Panc1 (cell line): ENCODE data around the gene SLC27A3. TPM values are rescaled to one million over a fixed set of nuclear protein-coding genes. Genes with fewer than 3 reads are reported as not detected.

Source experiments
- ATAC-seq: fragments of 200-7000 bp; cut with Tn5 transposase; 2 replicates; pipeline ENCODE4 v1.9.1; 2020; ENCODE audit warnings: mild to moderate bottlenecking, moderate library complexity
- BruUV-seq: library from RNA; stranded (reverse); fragments of 400-500 nt; replicated peaks from 2 replicates; lab custom pipeline; 2021; lab: Mats Ljungman, UMichigan
- CTCF ChIA-PET: fragments of 300-600 bp; sonication (Branson Sonifier 250); formaldehyde crosslinking; loops from one replicate; lab custom pipeline; 2022; ENCODE audit warnings: antibody characterized with exemption; lab: Charles Lee
- POLR2A ChIA-PET: fragments of 300-600 bp; sonication (Branson Sonifier 250); formaldehyde crosslinking; loops from one replicate; lab custom pipeline; 2022; ENCODE audit warnings: antibody characterized with exemption; lab: Charles Lee
- DNase-seq: peaks from one replicate; pipeline ENCODE4 v3.0.0-alpha.2; 2010; ENCODE audit warnings: low read depth, low spot score
- H3K27ac ChIP-seq: 2 replicates; pipeline ENCODE4 v1.5.1; 2011; ENCODE audit warnings: mild to moderate bottlenecking, low read length, inconsistent platforms
- H3K27me3 ChIP-seq: fragments of 200-500 bp; sonication (Bioruptor generic); 2 replicates; pipeline ENCODE4 v1.6.0; 2014; ENCODE audit warnings: low read length, inconsistent platforms; ENCODE audit not compliant: control insufficient read depth, insufficient read depth
- H3K36me3 ChIP-seq: fragments of 200-500 bp; sonication (Bioruptor generic); 2 replicates; pipeline ENCODE4 v1.5.1; 2014; ENCODE audit warnings: inconsistent platforms, mild to moderate bottlenecking, low read length, moderate library complexity; ENCODE audit not compliant: control insufficient read depth, insufficient read depth
- H3K4me1 ChIP-seq: 2 replicates; pipeline ENCODE4 v1.5.1; 2011; ENCODE audit warnings: inconsistent platforms, mild to moderate bottlenecking, low read length, moderate library complexity; ENCODE audit not compliant: control insufficient read depth, insufficient read depth
- H3K4me3 ChIP-seq, 2 experiments: 2 replicates each; pipeline ENCODE4 v1.5.1; 2011 to 2012; ENCODE audit warnings: low read depth in 2 of 2, low read length in 2 of 2, mild to moderate bottlenecking in 2 of 2, inconsistent platforms in 1 of 2, moderate library complexity in 1 of 2
- H3K9me3 ChIP-seq: fragments of 200-500 bp; sonication (Bioruptor generic); 2 replicates; pipeline ENCODE4 v1.5.1; 2014; ENCODE audit warnings: low read depth, mild to moderate bottlenecking, inconsistent platforms, low read length, moderate library complexity; ENCODE audit not compliant: control insufficient read depth, insufficient read depth
- CTCF ChIP-seq: fragments of 450-650 bp; IDR thresholded peaks from 2 replicates; pipeline ENCODE4 v1.5.1; 2017; ENCODE audit warnings: mild to moderate bottlenecking
- POLR2AphosphoS5 ChIP-seq: IDR thresholded peaks from 2 replicates; pipeline ENCODE4 v1.6.1; 2012; ENCODE audit warnings: mild to moderate bottlenecking, low read depth, low read length, moderate library complexity
- SIN3A ChIP-seq: IDR thresholded peaks from 2 replicates; pipeline ENCODE4 v1.6.1; 2012; ENCODE audit warnings: low read depth, mild to moderate bottlenecking, low read length, moderate library complexity, borderline replicate concordance; ENCODE audit not compliant: insufficient read depth
- TCF7L2 ChIP-seq: IDR thresholded peaks from 2 replicates; pipeline ENCODE4 v1.6.1; 2011; ENCODE audit warnings: mild to moderate bottlenecking, low read depth, low read length, inconsistent platforms
- in situ Hi-C: cut with HindIII; loops from 2 replicates; pipeline ENCODE4 v1.10.0; 2016; ENCODE audit warnings: low sequenced_read_pairs, low pct_unique_long_range_greater_than_20kb
- intact Hi-C: fragments of 100-400 bp; cut with micrococcal nuclease; formaldehyde crosslinking; loops from one replicate; pipeline ENCODE4 v1.10.0; 2022; ENCODE audit not compliant: unreplicated experiment
- total RNA-seq: library from RNA; stranded (reverse); gene quantifications from one replicate; pipeline ENCODE4 v1.2.1, GENCODE V29; 2021; ENCODE audit not compliant: unreplicated experiment
- TF ChIP-seq, protein P1 (sequence below), 2 experiments: IDR thresholded peaks; 2 replicates each; pipeline ENCODE4 v1.6.1; 2011 to 2012; ENCODE audit warnings: low read depth in 2 of 2, control low read depth in 1 of 2, low read length in 1 of 2, mild to moderate bottlenecking in 1 of 2, moderate library complexity in 1 of 2; ENCODE audit not compliant: insufficient read depth in 1 of 2

Gene SLC27A3
- total RNA-seq, 1 experiment from 2014 or later, result 8.0 TPM

- intact Hi-C loops (no loop called here), in situ Hi-C loops (no loop called here)
- ATAC-seq (no peak), DNase-seq (no peak)
- CTCF ChIA-PET, result no interaction called here
- Histone ChIP-seq H3K4me3 (no peak overlapping the region), H3K27me3 (no peaks in the 10 kb centered on the region), H3K36me3 (peaks cover 13% of the 10 kb centered on the region), H3K9me3 (no peaks in the 10 kb centered on the region), H3K27ac (no peak overlapping the region), H3K4me1 (no peaks in the 10 kb centered on the region)
- no peak for TF ChIP-seq TCF7L2
- no peak for TF ChIP-seq CTCF
- TF ChIP-seq POLR2AphosphoS5, result no peak
- TF ChIP-seq SIN3A, result no peak
- TF ChIP-seq, protein P1, sequence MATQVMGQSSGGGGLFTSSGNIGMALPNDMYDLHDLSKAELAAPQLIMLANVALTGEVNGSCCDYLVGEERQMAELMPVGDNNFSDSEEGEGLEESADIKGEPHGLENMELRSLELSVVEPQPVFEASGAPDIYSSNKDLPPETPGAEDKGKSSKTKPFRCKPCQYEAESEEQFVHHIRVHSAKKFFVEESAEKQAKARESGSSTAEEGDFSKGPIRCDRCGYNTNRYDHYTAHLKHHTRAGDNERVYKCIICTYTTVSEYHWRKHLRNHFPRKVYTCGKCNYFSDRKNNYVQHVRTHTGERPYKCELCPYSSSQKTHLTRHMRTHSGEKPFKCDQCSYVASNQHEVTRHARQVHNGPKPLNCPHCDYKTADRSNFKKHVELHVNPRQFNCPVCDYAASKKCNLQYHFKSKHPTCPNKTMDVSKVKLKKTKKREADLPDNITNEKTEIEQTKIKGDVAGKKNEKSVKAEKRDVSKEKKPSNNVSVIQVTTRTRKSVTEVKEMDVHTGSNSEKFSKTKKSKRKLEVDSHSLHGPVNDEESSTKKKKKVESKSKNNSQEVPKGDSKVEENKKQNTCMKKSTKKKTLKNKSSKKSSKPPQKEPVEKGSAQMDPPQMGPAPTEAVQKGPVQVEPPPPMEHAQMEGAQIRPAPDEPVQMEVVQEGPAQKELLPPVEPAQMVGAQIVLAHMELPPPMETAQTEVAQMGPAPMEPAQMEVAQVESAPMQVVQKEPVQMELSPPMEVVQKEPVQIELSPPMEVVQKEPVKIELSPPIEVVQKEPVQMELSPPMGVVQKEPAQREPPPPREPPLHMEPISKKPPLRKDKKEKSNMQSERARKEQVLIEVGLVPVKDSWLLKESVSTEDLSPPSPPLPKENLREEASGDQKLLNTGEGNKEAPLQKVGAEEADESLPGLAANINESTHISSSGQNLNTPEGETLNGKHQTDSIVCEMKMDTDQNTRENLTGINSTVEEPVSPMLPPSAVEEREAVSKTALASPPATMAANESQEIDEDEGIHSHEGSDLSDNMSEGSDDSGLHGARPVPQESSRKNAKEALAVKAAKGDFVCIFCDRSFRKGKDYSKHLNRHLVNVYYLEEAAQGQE (IDR thresholded peaks at IDR 0.05; ENCODE audit: insufficient read depth in 1 of 2, low read depth in 2 of 2, low read length in 1 of 2), result no peak
- POLR2A ChIA-PET, result no interaction called here
- no TSS peak for BruUV-seq
Observed at GRCh38 chr1:153760440-153760839, 14.8 kb upstream of the SLC27A3 start.

DNA sequence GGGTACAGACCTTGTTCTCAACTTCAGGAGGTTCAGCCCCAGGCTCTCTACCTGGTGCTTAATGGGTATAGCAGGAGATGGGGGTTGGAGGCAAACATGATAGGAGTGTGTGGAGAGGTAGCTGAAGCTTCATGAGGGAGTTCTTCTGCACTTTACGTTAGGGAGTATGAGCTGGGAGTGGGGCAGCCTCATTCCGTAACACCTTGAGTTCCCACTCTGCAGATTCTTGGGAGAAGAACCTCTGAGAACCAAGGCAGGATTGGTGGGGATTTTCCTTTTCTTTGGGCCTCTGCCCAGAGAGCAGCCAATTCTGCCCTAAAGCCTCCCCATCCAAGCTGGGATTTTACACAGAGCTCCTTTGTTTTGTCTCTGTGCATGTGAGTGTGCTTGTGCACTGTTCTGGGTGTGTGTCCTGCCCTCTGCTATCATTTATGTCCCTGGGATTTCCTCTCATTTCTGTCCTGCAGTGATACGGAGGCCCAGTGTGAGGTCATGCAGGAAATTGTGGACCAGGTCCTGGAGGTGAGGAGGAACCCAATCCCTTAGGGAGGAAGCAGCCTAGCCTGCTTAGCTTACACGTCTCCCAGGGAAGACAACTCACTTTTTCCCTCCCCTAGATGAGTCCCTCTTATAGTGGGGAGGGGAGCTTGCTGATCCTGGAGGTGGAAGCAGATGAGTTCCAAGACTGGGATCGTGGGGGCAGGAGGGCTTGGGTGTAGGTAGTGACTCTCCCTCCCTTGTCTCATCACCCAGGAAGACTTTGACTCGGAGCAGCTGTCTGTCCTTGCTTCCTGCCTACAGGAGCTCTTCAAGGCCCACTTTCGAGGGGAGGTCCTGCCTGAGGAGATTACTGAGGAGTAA, 11.6 kb upstream of the SLC27A3 start:
- in situ Hi-C loops, result no loop called here
- TF ChIP-seq TCF7L2 (no peak), SIN3A (no peak), CTCF (no peak), POLR2AphosphoS5 (no peak)
- TF ChIP-seq, protein P1 (IDR thresholded peaks at IDR 0.05; ENCODE audit: insufficient read depth in 1 of 2, low read depth in 2 of 2, low read length in 1 of 2), result no peak
- no TSS peak for BruUV-seq
- ChIA-PET POLR2A (no interaction called here), CTCF (no interaction called here)
- H3K4me3 ChIP-seq, result no peak overlapping the region
- H3K9me3 ChIP-seq, result no peaks in the 10 kb centered on the region
- no peak overlapping the region for H3K27ac ChIP-seq
- H3K4me1 ChIP-seq, result no peaks in the 10 kb centered on the region
- intact Hi-C loops, result no loop called here
- DNase-seq (no peak), ATAC-seq (no peak)
- H3K36me3 ChIP-seq, result peaks cover 13% of the 10 kb centered on the region
- no peaks in the 10 kb centered on the region for H3K27me3 ChIP-seq
